Mesenchymal stem cell (in vitro differentiated cells and primary cell): ENCODE results near the gene TDRD9.

Experiments
- DNase-seq: peaks from one replicate; pipeline ENCODE4 v3.0.0-alpha.2; 2013
- H2AFZ ChIP-seq: one replicate; pipeline ENCODE4 v1.6.1; 2013; ENCODE audit warnings: low read depth, mild to moderate bottlenecking, control low read depth, inconsistent platforms, low read length, moderate library complexity
- H2AK5ac ChIP-seq: 2 replicates; pipeline ENCODE4 v1.6.1; 2013; ENCODE audit warnings: low read length, moderate library complexity, mild to moderate bottlenecking, inconsistent platforms; ENCODE audit not compliant: severe bottlenecking
- H2BK120ac ChIP-seq: one replicate; pipeline ENCODE4 v1.6.1; 2013; ENCODE audit warnings: low read depth, mild to moderate bottlenecking, inconsistent platforms, low read length, moderate library complexity
- H2BK12ac ChIP-seq, 2 experiments: one replicate each; pipeline ENCODE4 v1.6.1; 2013; ENCODE audit warnings: inconsistent platforms in 2 of 2, low read length in 2 of 2, mild to moderate bottlenecking in 2 of 2, moderate library complexity in 2 of 2, control low read depth in 1 of 2
- H2BK15ac ChIP-seq: one replicate; pipeline ENCODE4 v1.6.1; 2013; ENCODE audit warnings: mild to moderate bottlenecking, low read depth, inconsistent platforms; ENCODE audit not compliant: poor library complexity, severe bottlenecking
- H2BK5ac ChIP-seq: 2 replicates; pipeline ENCODE4 v1.6.1; 2013; ENCODE audit warnings: low read depth, mild to moderate bottlenecking, low read length, control low read depth, inconsistent platforms; ENCODE audit not compliant: poor library complexity, severe bottlenecking
- H3K14ac ChIP-seq, 2 experiments: one replicate each; pipeline ENCODE4 v1.6.1; 2013; ENCODE audit warnings: inconsistent platforms in 2 of 2, low read length in 2 of 2, control low read depth in 1 of 2, mild to moderate bottlenecking in 1 of 2, moderate library complexity in 1 of 2
- H3K18ac ChIP-seq, 2 experiments: one replicate each; pipeline ENCODE4 v1.6.1; 2013; ENCODE audit warnings: inconsistent platforms in 2 of 2, low read length in 2 of 2, control low read depth in 1 of 2, low read depth in 1 of 2, mild to moderate bottlenecking in 1 of 2
- H3K23ac ChIP-seq, 2 experiments: one replicate each; pipeline ENCODE4 v1.6.1; 2013; ENCODE audit warnings: inconsistent platforms in 2 of 2, low read length in 2 of 2, mild to moderate bottlenecking in 2 of 2, moderate library complexity in 2 of 2, control low read depth in 1 of 2
- H3K27ac ChIP-seq: 2 replicates; pipeline ENCODE4 v1.5.1; 2013; ENCODE audit warnings: mild to moderate bottlenecking, moderate library complexity, low read length, control low read depth, inconsistent platforms; ENCODE audit not compliant: poor library complexity, severe bottlenecking
- H3K27me3 ChIP-seq, 2 experiments: 2 replicates each; pipeline versions ENCODE4 v1.6.1 to v1.7.0; 2013; ENCODE audit warnings: low read length in 2 of 2, mild to moderate bottlenecking in 2 of 2, moderate library complexity in 2 of 2, control low read depth in 1 of 2, inconsistent platforms in 1 of 2; ENCODE audit not compliant: control insufficient read depth in 1 of 2, insufficient read depth in 1 of 2
- H3K36me3 ChIP-seq, 2 experiments: 2 replicates each; pipeline versions ENCODE4 v1.6.1 to v1.7.0; 2013; ENCODE audit warnings: low read length in 2 of 2, control low read depth in 1 of 2, inconsistent platforms in 1 of 2, low read depth in 1 of 2, mild to moderate bottlenecking in 1 of 2; ENCODE audit not compliant: insufficient read depth in 2 of 2, control insufficient read depth in 1 of 2
- H3K4ac ChIP-seq, 2 experiments: one replicate each; pipeline ENCODE4 v1.6.1; 2013; ENCODE audit warnings: inconsistent platforms in 2 of 2, low read length in 2 of 2, mild to moderate bottlenecking in 2 of 2, moderate library complexity in 2 of 2, control low read depth in 1 of 2, low read depth in 1 of 2
- H3K4me1 ChIP-seq: 2 replicates; pipeline ENCODE4 v1.6.1; 2013; ENCODE audit warnings: low read depth, low read length, control low read depth; ENCODE audit not compliant: control insufficient read depth, insufficient read depth
- H3K4me2 ChIP-seq: 2 replicates; pipeline ENCODE4 v1.6.1; 2013; ENCODE audit warnings: low read length, mild to moderate bottlenecking, inconsistent platforms; ENCODE audit not compliant: poor library complexity, severe bottlenecking
- H3K4me3 ChIP-seq, 2 experiments: 2 replicates each; pipeline versions ENCODE4 v1.5.1 to v1.7.0; 2013; ENCODE audit warnings: low read length in 2 of 2, mild to moderate bottlenecking in 2 of 2, control low read depth in 1 of 2, low read depth in 1 of 2; ENCODE audit not compliant: insufficient read depth in 1 of 2
- H3K79me1 ChIP-seq: replicated peaks from 2 replicates; pipeline ENCODE4 v1.6.1; 2013; ENCODE audit warnings: mild to moderate bottlenecking, control low read depth, low read length, inconsistent platforms; ENCODE audit not compliant: poor library complexity, severe bottlenecking
- H3K9ac ChIP-seq: 2 replicates; pipeline ENCODE4 v1.7.0; 2013; ENCODE audit warnings: mild to moderate bottlenecking, low read length, moderate library complexity
- H3K9me3 ChIP-seq: 2 replicates; pipeline ENCODE4 v1.7.0; 2013; ENCODE audit warnings: mild to moderate bottlenecking, low read length; ENCODE audit not compliant: control insufficient read depth
- H4K8ac ChIP-seq: one replicate; pipeline ENCODE4 v1.6.1; 2013; ENCODE audit warnings: inconsistent platforms, mild to moderate bottlenecking, low read length, moderate library complexity
- H4K91ac ChIP-seq: one replicate; pipeline ENCODE4 v1.6.1; 2013; ENCODE audit warnings: mild to moderate bottlenecking, low read length, inconsistent platforms
- WGBS: methylation state at CpG from one replicate; pipeline ENCODE4 v1.1.7; 2013; ENCODE audit warnings: mixed read lengths; 5-methylcytosine and 5-hydroxymethylcytosine counted together

The TDRD9 gene

GRCh38 chr14:103935102-103935501 lies 6.8 kb downstream of the TDRD9 start:
- no peak overlapping the region for H3K9ac ChIP-seq
- no peaks in the 10 kb centered on the region for H3K79me1 ChIP-seq
- no peak overlapping the region for H3K18ac ChIP-seq
- no peak overlapping the region for H4K91ac ChIP-seq
- H3K4ac ChIP-seq: no peak overlapping the region
- no peak for DNase-seq
- H3K27ac ChIP-seq: no peak overlapping the region
- no peaks in the 10 kb centered on the region for H3K4me1 ChIP-seq
- H2BK120ac ChIP-seq: no peak overlapping the region
- H2AFZ ChIP-seq: no peak overlapping the region
- peaks cover 8 to 19% of the 10 kb centered on the region in 2 experiments for H3K27me3 ChIP-seq
- no peak overlapping the region for H3K4me3 ChIP-seq
- H2BK12ac ChIP-seq: no peak overlapping the region
- H3K4me2 ChIP-seq: no peak overlapping the region
- H2AK5ac ChIP-seq: no peak overlapping the region
- H2BK5ac ChIP-seq: no peak overlapping the region
- no peak overlapping the region for H2BK15ac ChIP-seq
- H3K9me3 ChIP-seq: no peaks in the 10 kb centered on the region
- H4K8ac ChIP-seq: no peak overlapping the region
- H3K23ac ChIP-seq: no peak overlapping the region
- no peak overlapping the region for H3K14ac ChIP-seq
- WGBS: 61% methylated on average over 2 of the region's 2 CpGs
- H3K36me3 ChIP-seq: no peaks in the 10 kb centered on the region

- Histone ChIP-seq H3K27me3 (peaks cover 4 to 42% of the 10 kb centered on the region in 2 experiments), H3K4ac (no peak overlapping the region), H3K36me3 (no peaks in the 10 kb centered on the region), H3K18ac (no peak overlapping the region), H3K27ac (no peak overlapping the region), H2AK5ac (no peak overlapping the region), H2BK15ac (no peak overlapping the region), H4K91ac (no peak overlapping the region), H3K9me3 (no peaks in the 10 kb centered on the region), H3K4me1 (no peaks in the 10 kb centered on the region), H2AFZ (no peak overlapping the region), H3K4me2 (no peak overlapping the region), H3K9ac (no peak overlapping the region), H2BK5ac (no peak overlapping the region), H3K14ac (no peak overlapping the region), H4K8ac (no peak overlapping the region), H2BK12ac (no peak overlapping the region), H2BK120ac (no peak overlapping the region), H3K79me1 (no peaks in the 10 kb centered on the region), H3K23ac (no peak overlapping the region), H3K4me3 (no peak overlapping the region)
- 68% methylated on average over 4 of the region's 7 CpGs for WGBS
- DNase-seq: no peak
Observed at GRCh38 chr14:103941462-103941861, 13.2 kb downstream of the TDRD9 start.

- H2AFZ ChIP-seq: no peak within 1 kb of the TSS
- no peak within 1 kb of the TSS for H3K9ac ChIP-seq
- H2AK5ac ChIP-seq: no peak within 1 kb of the TSS
- H3K4me2 ChIP-seq: no peak within 1 kb of the TSS
- peaks cover 4 to 42% of the 10 kb centered on the region in 2 experiments for H3K27me3 ChIP-seq
- H3K18ac ChIP-seq: no peak within 1 kb of the TSS
- no peak within 1 kb of the TSS for H3K4ac ChIP-seq
- peaks cover 5% of the 10 kb centered on the region for H3K9me3 ChIP-seq
- no peak for DNase-seq
- H3K27ac ChIP-seq: no peak within 1 kb of the TSS
- no peak within 1 kb of the TSS for H4K91ac ChIP-seq
- H2BK5ac ChIP-seq: no peak within 1 kb of the TSS
- H3K4me3 ChIP-seq: no peak within 1 kb of the TSS
- no peaks in the 10 kb centered on the region for H3K4me1 ChIP-seq
- no peaks in the 10 kb centered on the region for H3K36me3 ChIP-seq
- no peak within 1 kb of the TSS for H4K8ac ChIP-seq
- no peak within 1 kb of the TSS for H3K23ac ChIP-seq
- H3K14ac ChIP-seq: no peak within 1 kb of the TSS
- H2BK15ac ChIP-seq: no peak within 1 kb of the TSS
- WGBS: 80% methylated on average over 11 of the region's 14 CpGs
- H2BK12ac ChIP-seq: no peak within 1 kb of the TSS
- H2BK120ac ChIP-seq: no peak within 1 kb of the TSS
- no peaks in the 10 kb centered on the region for H3K79me1 ChIP-seq
Observed at GRCh38 chr14:103941973-103942736, 13.9 kb downstream of the TDRD9 start, which contains the start of gene RD3L. Gene RD3L, minus strand, starts transcription at chr14:103942529. Its CDS starts 834 bp downstream, at chr14:103941695.

GRCh38 chr14:103943673-103944072 lies 15.4 kb downstream of the TDRD9 start:
- peaks cover 5% of the 10 kb centered on the region for H3K9me3 ChIP-seq
- H3K27me3 ChIP-seq: peaks cover 4 to 42% of the 10 kb centered on the region in 2 experiments
- H3K79me1 ChIP-seq: no peaks in the 10 kb centered on the region
- H3K36me3 ChIP-seq: no peaks in the 10 kb centered on the region
- H4K8ac ChIP-seq: no peak overlapping the region
- no peak overlapping the region for H2BK120ac ChIP-seq
- H2BK5ac ChIP-seq: no peak overlapping the region
- no peak overlapping the region for H2AFZ ChIP-seq
- H3K4me2 ChIP-seq: no peak overlapping the region
- no peaks in the 10 kb centered on the region for H3K4me1 ChIP-seq
- H3K4me3 ChIP-seq: no peak overlapping the region
- H3K27ac ChIP-seq: no peak overlapping the region
- H3K23ac ChIP-seq: no peak overlapping the region
- H2BK15ac ChIP-seq: no peak overlapping the region
- no peak overlapping the region for H2BK12ac ChIP-seq
- H2AK5ac ChIP-seq: no peak overlapping the region
- H3K18ac ChIP-seq: no peak overlapping the region
- WGBS: 28% methylated on average over 4 of the region's 5 CpGs
- no peak overlapping the region for H4K91ac ChIP-seq
- H3K14ac ChIP-seq: no peak overlapping the region
- no peak overlapping the region for H3K4ac ChIP-seq
- H3K9ac ChIP-seq: no peak overlapping the region
- DNase-seq: peak; percentile 59
